GM12872 (cell line): ENCODE data around the gene VWA3B.

Experiments used
- CTCF ChIP-seq: IDR thresholded peaks from 3 replicates; pipeline ENCODE4 v1.5.1; 2011; ENCODE audit warnings: low read depth, mild to moderate bottlenecking, low read length, moderate library complexity; ENCODE audit not compliant: insufficient read depth

The VWA3B gene

DNA sequence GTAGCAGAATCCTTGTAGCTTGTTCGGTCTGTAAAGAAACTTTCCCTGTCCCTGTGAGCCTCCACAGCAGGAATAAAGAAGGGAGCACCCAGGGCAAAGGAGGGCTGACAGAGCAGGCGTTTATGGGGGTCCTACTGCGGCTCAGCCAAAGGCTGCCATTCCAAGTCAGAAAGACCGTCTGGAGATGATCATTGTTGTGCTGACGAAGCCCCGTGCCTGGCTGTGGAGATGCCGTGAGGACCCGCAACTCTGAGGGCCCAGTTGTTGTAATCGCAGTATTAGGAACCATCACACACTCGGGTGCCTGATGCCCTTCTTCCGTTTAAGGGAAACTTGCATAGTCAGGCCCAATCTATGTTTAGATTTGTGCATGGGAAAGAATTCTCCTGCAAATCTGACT is 16.9 kb upstream of the VWA3B start:
- TF ChIP-seq CTCF = no peak

- no peak for TF ChIP-seq CTCF
These were observed 14.5 kb upstream of the VWA3B start for GRCh38 chr2:98072442-98072841.

- no peak for TF ChIP-seq CTCF
These were observed 8.3 kb upstream of the VWA3B start for GRCh38 chr2:98078701-98079100.

- TF ChIP-seq CTCF = no peak
These were observed 2.7 kb upstream of the VWA3B start for GRCh38 chr2:98084151-98084868.

DNA sequence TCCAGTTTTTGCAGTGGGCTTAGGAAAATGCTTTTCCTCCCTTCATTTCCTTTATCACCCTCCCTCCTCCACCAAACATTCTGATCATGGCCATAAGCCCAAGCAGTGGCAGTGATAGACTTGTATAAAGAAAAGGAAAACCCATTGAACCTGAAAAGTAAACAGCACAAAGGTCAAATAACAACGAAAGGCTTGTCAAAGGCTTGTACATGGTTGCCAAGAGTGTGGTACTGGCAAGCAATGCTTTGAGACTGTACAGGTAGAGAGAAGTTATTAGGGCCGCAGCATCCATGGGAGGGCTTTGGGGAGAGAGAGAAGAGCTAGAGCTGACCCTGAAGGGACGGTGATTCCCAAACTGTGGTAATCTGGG is 2.1 kb upstream of the VWA3B start:
- no peak for TF ChIP-seq CTCF

DNA sequence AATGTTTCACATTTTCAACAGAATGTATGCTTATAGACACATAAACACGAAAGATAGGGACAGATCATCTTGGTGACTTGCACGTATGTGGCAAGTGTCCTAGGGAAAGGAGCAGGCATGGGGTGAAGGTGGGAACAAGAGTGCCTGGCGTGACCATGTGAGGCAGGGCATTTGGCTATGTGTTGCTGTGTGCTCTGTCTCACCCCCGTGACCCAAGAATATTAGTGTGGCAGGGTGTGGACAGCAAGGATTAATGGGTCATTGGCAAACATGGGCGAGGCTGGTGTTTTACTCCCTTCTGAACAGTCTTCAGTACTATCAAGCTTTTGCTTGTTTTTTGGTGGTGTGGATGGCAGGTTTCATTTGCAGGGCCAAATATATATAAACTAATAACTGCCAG is 1.3 kb upstream of the VWA3B start:
- no peak for TF ChIP-seq CTCF

- TF ChIP-seq CTCF = no peak
These were observed 567 bp downstream of the VWA3B start for GRCh38 chr2:98087447-98088020.
